ENCODE measurements around the gene KCNC3.

The KCNC3 gene

GRCh38 chr19:50280074-50280473 lies 49.1 kb downstream of the KCNC3 start:
- FAIRE-seq (no peak), DNase-seq (ENCODE audit: low spot score) (no peak)

GRCh38 chr19:50277966-50278580 lies 51.1 kb downstream of the KCNC3 start:
- FAIRE-seq (no peak), DNase-seq (ENCODE audit: low spot score) (no peak)

GRCh38 chr19:50276370-50277063 lies 52.7 kb downstream of the KCNC3 start:
- FAIRE-seq (no peak), DNase-seq (ENCODE audit: low spot score) (no peak)

GRCh38 chr19:50275577-50276368 lies 53.4 kb downstream of the KCNC3 start:
- FAIRE-seq (no peak), DNase-seq (ENCODE audit: low spot score) (no peak)

DNA sequence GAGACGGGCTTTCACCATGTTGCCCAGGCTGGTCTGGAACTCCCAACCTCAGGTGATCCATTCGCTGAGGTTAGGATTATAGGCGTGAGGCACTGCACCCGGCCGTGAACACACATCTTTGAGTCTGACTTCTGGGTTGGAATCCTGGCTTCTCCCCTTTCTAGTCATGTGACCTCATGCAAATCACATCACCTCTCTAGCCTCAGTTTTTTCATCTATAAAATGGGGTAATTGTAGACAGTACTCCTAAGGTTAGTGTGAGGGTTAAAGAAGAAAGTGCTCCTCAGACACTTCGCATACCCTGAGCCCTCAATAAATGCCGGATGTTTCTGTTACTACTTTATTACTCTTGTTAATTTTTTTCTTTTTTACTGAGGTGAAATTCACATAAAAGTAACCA lies 55.4 kb downstream of the KCNC3 start:
- FAIRE-seq (no peak), DNase-seq (ENCODE audit: low spot score) (no peak)

- FAIRE-seq (no peak), DNase-seq (ENCODE audit: low spot score) (no peak)
Measured at GRCh38 chr19:50272263-50272897, 56.8 kb downstream of the KCNC3 start.

DNA sequence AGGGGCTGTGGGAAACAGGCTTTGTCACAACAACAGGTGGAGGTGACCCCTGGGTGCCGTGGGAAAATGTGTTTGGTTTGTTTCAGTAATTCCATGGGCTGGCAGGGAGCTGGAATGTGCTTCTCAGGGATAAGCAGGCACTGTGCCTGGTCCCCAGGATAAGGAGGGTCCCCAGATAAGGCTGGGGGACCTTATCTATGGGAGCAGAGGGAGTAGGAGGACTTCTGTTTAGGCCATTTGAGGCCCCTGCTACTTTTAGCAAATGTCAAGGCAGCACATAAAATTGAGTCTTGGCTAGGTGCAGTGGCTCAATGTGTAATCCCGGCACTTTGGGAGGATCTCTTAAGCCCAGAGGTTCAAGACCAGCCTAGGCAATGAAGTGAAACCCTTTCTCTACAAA lies 59.5 kb downstream of the KCNC3 start:
- FAIRE-seq = no peak
- no peak for DNase-seq (ENCODE audit: low spot score)

- FAIRE-seq (no peak), DNase-seq (ENCODE audit: low spot score) (no peak)
Measured at GRCh38 chr19:50268501-50268900, 60.7 kb downstream of the KCNC3 start.

- DNase-seq (ENCODE audit: low spot score) = no peak
- FAIRE-seq = no peak
Measured at GRCh38 chr19:50268041-50268440, 61.1 kb downstream of the KCNC3 start.

DNA sequence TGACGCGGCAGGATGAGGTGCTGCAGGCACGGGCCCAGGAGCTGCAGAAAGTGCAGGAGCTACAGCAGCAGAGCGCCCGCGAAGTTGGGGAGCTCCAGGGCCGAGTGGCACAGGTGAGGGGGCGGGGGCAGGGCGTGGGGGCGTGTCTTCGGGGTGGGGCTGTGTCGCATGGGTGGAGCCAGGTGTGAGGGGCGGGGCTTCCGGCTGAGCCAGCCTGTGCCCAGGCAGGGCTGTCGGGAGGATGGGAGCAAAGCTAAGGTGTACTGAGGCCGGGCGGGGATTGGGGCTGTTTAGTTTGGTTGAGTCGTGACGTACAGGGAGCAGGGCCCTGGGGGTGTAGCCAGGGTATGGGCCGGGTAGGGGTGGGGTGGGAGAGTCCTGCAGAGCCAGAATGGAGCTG lies 62.3 kb downstream of the KCNC3 start:
- no peak for FAIRE-seq
- no peak for DNase-seq (ENCODE audit: low spot score)

DNA sequence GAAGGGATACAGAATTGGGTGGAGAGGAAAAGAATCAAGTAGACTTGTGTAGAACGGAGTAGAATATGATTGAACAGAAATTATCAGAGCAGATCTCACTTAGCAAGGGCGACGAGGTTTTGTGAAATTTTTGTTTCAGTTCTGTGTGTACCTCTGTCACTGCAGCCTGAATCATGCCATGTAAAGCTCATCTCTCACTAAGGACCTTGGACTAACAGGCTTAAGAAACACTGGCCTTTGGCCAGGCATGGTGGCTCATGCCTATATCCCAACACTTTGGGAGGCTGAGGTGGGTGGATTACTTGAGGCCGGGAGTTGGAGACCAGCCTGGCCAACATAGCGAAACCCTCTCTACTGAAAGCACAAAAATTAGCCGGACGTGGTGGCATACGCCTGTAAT lies 63.1 kb downstream of the KCNC3 start:
- no peak for DNase-seq (ENCODE audit: low spot score)
- FAIRE-seq = no peak

- no peak for DNase-seq (ENCODE audit: low spot score)
- no peak for FAIRE-seq
Measured at GRCh38 chr19:50264483-50265186, 64.5 kb downstream of the KCNC3 start.

DNA sequence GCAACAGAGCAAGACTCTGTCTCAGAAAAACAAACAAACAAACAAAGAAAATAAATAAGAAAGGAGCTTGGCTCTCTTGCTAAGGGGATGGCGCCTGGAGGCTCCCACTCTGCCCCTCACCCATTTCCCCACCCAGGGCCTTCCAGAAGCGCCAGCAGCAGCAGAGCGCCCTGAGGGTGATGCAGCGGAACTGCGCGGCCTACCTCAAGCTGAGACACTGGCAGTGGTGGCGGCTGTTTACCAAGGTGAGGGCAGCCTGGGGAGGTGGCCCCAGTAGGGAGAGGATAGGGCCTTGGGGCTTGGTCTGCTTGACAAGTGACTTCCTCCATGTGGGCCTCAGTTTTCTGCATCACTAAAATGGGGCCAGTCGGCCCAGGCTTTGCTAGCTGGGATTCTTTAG lies 66.0 kb downstream of the KCNC3 start:
- FAIRE-seq = no peak
- DNase-seq (ENCODE audit: low spot score) = no peak

Measured in RCC 7860 (cell line).